ENCODE results near the gene ZFP92.
"Not testable (repeated sequence)": the region's sequence is repeated elsewhere in the genome, so short reads cannot be mapped to it uniquely, and the experiment has no call there.

ZFP92 gene, protein sequence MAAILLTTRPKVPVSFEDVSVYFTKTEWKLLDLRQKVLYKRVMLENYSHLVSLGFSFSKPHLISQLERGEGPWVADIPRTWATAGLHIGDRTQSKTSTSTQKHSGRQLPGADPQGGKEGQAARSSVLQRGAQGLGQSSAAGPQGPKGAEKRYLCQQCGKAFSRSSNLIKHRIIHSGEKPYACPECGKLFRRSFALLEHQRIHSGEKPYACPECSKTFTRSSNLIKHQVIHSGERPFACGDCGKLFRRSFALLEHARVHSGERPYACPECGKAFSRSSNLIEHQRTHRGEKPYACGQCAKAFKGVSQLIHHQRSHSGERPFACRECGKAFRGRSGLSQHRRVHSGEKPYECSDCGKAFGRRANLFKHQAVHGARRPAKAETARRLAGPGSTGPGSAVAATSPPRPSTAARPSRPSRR
- total RNA-seq = 7.4 to 12.2 reads per million in 2 experiments

DNA sequence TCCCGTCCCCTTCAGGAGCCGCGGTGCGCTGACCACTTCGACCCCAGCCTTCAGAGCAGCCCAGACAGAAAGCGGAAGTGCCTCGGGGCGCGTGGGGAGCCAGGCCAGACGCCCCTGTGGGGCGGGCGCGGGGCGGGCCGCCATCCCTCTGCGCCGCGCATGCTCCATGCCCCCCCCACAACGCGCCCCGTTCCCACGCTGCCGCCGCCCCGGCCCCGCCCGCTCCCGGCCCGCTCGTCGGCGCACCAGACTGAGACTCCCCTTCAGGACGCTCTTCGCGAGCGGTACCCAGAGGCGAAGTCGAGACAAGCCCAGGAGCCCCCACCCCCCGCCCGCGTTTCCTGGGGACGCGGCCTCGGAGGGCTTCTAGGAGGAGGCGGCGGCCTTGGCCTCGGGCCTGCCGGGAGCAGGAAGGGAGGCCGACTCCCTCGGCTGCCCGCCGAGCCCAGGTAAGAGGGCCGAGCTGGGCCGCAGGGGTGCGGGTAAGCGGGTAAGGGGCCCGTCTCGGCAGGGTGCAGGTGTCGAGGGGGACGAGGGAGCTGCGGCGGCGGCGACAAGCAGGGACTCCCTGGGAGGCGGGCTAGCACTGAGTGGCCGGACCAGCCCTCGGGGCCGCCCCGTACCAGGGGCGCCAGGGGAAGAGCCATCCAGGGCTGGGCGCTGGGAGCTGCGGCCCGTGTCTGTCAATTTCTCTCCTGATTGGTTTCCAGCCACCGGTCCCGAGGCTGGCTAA is at the start of gene ZFP92:
ZFP92 (plus strand) TSS at position 218 of the 733 bp plus-strand sequence. CDS start 6,851 bp downstream, outside the sequence.
- DNase-seq (ENCODE audit: low read depth) = no peak

DNA sequence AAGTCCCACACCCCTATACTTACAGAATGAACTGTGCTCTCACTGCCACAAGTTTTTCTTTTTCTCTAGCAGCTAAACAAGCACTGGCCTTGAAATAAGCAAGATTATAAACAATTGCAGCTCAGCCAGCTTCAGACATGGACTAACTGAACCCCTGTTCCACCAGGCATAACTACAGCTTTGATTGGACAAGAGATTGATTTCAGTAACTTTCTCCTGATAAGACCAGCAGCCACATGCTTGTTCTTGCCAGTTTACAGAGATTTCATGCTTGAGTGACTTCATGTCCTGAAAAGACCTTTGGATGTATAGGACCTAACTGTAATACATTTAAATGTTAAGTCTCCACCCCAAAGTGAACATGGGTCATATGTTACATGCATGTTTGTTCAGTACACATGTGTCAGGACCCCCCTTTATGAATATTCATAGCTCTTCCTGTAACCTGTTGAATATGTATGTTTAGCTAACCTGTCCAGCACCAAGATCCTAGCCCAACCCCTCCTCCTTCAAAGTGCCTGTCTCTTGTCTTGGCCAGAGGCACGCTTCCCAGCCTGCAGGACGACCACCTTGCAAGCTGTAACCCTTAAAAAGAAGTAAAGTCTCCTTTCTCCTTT is 49.4 kb upstream of the ZFP92 start:
- no peak for DNase-seq (ENCODE audit: low read depth)

DNA sequence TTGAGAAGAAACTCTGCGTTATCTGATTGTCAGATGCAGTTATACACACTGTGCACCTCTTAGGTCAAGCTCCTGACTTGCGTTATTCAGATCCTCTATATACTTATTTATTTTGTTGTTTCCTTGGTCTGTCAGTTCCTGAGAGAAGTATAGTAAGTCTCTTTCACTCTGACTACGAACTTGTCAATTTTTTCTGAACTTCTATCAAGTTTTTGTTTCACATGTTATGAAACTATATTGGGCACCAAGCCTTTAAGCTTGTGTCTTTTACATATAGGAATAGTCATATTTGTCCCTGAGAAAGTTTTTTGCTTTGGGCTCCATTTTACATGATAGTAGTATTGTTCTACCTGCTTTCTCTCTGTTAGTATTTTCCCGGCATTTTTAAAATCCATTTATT is 45.6 kb upstream of the ZFP92 start:
- DNase-seq (ENCODE audit: low read depth) = no peak

DNA sequence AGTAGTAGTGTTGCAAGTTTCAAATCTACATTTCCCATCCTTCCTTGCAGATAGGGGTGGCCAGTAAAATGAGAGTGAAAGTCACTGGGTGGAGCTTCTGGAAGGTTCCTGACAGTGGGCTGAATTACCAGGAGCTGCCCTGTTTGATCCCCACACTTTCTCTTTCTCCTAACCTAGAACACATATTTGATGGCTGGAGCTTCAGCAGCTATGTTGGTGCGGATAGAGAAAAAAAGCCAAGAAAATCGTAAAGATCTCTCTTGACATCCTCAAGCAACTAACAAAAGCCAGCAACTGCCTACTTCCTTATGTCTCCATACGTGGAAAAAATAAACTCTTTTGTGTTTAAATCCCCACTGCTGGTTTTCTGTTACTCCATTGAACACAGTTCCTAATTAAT is 45.2 kb upstream of the ZFP92 start:
- no peak for DNase-seq (ENCODE audit: low read depth)

DNA sequence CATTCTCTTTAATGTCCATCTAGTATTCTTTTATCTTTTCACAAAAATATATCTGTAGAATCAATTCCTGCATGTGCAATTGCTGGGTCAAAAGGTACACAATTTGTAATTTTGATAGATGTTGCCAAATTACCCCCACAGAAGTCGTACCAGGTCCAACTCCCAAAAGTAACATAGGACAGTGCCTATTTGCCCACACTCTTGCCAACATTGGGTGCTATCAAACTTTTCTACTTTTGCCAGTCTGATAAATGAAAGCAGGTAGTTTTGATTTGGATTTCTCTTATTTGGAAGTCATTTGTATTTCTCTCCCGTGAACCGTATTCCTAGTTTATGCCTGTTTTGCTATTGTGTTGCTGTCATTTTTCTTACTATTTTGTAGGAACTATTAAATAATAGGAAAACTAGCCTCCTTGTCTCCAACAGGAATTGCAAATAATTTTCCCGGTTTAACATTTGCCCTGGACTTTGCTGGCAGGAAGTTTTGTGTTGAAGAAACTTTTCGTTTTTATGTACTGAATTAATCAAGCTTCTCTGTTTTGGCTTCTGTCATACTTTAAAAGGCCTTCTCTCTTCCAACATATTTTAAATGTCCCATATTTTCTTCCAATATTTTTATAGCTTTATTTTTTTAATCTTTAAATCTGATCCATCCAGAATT is 44.3 kb upstream of the ZFP92 start:
- no peak for DNase-seq (ENCODE audit: low read depth)

DNA sequence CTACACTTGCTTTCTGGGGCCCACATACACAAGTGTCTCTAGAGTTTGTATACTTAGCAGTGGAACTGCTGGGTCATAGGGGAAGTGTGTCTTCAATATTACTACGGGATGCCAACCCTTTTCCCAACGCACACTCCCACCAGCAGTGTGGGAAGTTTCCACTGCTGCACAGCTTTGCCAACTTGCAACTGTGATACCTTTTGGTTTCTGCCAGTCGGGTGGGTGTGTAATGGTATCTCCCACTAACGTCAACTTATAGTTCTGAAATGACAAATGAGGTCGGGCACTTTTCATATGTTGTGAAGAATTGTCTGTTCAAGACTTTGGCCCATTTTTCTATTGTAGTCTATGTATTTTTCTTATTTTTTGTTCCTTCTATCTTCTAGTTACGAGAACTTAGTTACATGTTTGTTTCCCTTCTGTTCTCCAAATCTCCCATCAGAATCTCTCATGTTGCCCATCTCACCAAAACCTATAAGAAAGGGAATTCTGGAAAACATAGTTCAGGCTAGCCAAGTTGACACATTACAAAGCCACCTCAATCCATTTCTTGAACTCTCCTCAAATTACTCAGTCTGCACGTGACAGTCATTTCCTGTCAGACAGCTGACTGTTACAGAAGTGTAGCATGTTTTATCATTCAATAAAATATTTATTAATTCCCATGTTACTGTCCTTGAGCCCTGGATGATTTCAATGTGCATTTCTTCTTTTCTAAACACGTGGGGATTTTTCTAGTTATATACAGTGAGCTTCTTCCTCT is 40.8 kb upstream of the ZFP92 start:
- no peak for DNase-seq (ENCODE audit: low read depth)

DNA sequence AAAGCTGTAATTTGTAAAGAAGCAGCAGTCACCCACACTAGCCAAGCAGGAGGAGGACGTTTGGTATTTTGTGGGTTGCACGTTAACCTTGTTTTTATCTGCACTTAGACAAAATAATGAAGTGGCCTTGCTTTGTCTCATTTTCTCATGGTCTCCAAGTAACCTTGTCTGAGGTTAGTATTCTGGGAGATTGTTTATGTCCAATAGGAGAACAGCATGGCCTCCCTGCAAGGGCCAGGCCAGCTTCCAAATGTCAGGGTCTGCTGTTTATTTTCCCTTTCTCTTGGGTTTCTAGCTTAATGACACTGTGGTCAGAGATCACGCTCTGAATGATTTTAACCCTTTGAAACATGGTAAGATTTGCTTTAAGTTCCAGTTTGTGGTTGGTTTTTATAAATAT is 40.0 kb upstream of the ZFP92 start:
- DNase-seq (ENCODE audit: low read depth) = no peak

DNA sequence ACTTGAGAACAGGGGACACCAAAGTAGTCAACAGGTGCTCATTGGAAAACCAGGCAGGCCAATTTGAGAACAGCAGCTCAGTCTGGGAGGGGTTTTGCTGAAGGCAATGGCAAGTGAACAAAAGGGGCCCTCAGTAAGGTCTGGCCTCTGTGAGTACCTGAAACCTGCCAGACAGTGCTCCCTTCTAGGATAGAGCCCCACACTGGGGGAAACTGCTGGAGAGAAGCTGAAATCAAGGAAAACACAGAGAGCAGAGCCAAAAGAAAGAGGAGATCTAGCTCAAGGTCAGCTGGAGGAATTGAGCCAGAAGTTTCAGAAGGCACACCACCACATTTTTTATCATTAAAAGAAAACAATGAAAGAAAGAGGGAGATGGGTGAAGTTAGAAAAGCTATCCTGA is 38.3 kb upstream of the ZFP92 start:
- no peak for DNase-seq (ENCODE audit: low read depth)

DNA sequence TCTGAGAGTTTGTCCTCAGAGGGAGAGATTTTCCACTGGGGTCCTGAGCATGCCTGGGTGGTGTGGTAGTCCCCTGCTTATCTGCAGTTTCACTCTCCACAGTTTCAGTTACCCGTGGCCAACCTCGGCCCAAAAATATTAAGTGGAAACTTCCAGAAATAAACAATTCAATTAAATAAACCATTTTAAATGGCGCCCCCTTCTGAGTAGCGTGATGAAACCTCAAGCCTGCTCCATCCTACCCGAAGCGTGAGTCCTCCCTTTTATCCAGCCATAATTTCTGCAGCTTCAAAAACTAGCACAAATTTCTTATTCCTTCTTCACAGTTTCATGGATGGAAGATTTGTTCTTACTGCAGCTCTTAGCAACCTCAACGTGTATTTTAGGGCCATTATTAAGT is 36.8 kb upstream of the ZFP92 start:
- no peak for DNase-seq (ENCODE audit: low read depth)

DNA sequence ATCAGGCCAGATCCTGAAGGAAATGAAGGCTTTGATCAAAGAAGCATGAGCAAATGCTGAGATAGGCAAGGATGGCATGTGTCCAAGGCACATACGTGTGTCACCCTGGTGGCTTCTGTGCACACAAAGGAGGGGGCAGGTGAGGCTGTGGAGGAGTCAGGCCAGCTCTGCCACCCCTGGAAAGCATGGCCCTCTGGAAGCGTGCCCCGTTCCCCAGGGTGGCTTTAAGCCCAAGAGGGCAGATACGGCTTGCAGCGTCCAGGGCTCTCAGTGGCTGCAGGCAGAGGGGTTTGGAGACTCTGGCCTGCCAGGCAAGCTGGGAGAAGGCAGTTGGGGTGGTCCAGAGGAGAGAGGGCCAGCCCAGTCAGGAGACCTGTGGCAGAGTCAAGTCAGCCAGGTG is 35.7 kb upstream of the ZFP92 start:
- DNase-seq (ENCODE audit: low read depth) = no peak

DNA sequence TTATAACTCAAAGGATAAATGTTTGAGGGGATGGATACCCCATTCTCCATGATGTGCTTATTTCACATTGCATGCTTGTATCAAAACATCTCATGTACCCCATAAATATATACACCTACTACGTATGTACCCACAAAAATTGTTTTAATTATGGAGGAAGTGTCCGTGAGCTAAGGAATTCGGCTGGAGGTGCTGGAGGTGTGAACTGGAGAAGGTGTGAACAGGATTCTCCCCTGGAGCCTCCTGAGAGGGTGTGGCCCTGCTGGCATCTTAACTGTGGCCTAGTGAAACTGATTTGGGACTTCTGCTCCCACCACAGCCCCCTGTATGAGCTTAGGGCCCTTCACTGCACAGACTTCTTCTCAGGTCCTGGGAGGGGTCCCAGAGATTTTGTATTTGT is 33.5 kb upstream of the ZFP92 start:
- no peak for DNase-seq (ENCODE audit: low read depth)

DNA sequence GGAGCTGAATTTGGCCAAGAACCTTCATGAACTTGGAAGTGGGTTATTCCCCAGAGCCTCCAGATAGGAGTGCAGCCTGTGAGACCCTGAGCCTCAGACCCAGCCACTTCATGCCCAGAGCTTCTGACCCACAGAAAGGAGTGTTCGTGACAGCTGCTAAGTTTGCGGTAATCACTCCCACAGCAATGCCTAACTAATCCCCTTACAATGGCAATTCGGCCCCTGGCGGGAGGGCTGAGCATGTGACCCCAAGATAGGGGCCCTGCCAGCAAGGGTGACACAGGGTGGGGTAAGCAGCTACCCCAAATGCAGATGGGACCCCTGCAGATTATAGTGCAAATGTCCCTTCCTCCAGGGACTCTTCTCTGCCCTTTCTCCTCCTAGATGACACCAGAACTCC is 32.7 kb upstream of the ZFP92 start:
- no peak for DNase-seq (ENCODE audit: low read depth)

DNA sequence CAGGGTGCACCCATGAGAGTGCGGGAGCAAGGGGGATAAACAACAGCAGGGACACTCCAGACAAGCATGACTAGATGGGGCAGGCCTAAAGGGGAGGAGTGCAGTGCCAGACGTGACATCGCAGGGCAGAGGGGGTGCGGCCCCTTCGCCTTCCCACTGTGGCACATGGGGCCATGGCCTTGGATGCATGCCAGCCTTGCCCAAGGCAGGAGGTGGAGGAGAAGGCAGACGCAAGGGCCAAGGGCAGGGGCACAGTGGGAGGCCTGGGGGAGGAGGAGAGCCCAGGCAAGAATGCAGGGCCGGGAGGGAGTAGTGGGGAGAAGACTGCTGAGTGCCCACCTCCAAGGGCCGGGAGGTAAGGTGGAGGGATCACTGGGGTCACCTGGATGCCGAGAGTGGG is 31.8 kb upstream of the ZFP92 start:
- no peak for DNase-seq (ENCODE audit: low read depth)

DNA sequence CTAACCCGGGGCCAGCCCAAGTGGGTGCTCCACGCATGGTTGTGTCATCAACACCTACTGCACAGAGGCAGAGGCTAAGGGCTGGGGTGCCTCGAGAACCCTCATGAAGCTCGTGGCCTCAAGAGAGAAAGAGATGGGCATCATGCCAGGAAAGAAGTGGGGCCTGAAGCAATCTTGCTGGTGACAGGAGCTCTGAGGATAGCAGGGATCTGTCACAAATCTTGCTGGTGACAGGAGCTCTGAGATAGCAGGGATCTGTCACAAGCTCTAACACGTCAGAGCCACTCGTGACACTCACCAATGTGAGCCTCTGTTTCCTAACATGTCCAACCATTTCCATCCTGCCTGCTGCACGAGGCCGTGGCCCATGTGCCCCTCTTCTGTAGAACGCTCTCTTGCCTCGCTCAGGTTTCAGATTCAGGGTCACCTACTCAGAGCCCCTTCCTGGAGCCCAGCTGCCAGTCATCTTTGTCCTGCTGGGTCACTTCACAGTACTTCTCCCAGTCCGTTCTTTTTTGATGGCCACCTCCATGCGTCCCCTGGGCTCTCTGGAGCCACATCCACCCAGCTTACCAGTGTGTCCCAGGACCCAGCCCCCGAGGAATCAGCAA is 31.2 kb upstream of the ZFP92 start:
- DNase-seq (ENCODE audit: low read depth) = no peak

DNA sequence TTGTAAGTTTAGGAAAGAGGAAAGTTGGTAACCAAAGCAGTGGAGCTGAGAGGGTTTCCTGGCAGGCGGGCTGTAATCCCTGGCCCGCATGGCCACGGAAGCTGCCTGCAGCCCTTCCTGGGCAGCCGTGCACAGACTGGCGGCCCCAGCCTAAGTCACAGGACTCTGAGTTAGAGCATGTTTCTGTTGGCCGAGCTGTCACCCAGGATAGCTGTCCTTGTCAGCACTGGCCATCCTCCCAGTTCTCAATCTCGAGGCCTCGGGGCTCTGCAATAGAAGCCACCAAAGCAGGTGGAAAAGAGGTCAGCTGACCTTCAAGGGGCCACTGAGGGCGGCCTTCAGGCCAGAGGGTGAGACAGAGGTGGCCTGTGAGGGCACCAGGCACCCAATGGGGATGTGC is 30.6 kb upstream of the ZFP92 start:
- DNase-seq (ENCODE audit: low read depth) = no peak

DNA sequence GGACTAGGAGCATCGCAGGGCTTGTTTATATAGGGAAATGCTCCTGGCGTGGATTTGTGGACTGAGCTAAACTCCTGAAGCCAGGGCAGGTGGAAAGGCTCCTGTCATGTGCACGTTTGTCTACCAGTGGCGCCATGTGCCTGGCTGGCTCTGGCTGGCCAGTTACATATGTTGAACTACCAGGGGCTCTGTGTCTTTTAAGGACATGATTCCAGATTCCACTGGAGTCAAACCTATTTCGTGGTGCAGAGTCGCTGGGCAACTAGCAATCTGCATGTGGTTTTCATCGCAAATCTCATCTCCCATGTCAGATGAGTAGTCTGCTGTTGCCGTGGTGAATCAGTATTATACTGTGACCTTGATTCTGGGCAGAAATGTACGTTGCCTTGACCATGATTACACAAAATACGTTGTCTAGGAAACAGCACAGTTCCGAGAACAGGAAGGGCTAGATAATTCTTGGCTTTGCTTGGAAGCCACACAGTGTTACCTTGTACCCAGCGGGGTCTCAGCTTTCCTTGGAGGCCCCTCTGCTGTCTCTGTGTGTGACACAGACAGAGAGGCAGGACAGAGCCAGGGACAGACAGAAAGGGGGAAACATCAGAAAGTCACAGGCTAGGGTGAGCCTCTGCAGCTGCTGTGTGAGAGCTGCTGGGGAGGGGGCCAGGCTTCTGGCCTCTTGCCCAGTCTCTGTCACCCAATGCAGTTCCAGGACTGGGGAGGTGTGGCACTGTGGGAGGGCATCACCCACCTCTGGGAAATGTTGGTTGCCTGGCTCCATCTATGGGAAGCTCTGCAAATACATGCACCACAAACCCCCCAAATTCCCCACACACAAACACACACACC is 29.4 kb upstream of the ZFP92 start:
- DNase-seq (ENCODE audit: low read depth) = no peak

DNA sequence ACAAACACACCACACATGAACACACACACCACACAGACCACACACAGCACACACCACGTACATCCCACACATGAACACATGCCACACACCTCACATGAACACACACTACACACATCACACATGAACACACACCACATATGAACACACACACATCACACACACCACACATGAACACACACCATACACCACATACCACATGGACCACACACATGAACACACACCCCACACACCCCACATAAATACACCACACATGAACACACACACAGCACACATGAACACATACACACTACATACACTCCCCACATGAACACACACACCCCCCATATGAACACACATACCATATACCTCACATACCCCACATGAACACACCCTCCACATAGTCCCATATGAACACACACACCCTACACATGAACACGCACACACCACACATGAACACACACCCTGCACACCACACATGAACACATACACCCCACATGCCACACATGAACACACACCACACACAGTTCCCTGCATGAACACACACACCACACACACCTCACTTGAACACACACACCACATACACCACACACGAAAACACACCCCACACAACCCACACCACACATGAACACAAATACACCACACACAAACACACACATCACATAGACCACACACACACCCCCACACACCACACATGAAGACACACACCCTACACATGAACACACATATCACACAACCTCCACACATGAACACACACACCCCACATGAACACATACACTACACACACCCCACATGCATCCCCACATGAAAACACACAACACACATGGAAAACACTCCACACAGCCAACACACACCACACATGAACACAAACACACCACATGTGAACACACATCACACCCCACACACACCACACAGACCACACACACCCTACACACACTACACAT is 28.4 kb upstream of the ZFP92 start:
- no peak for DNase-seq (ENCODE audit: low read depth)

DNA sequence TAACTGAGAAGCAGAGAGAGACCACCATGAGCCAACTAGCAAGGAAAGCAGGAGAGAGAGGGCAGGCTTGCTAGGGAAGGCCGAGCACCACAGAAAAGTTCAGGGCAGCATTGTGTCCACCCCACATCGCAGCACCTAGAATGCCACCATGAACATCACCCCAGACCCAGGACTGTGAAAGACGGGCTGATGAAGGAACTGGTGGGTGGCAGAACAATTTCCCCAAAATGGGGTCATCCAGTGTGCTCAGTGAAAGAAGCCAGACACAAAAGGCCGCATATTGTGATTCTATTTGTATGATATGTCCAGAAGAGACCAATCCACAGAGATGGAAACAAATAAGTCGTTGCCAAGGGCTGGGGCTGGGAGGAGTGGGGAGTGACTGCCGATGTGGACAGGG is 26.9 kb upstream of the ZFP92 start:
- no peak for DNase-seq (ENCODE audit: low read depth)

DNA sequence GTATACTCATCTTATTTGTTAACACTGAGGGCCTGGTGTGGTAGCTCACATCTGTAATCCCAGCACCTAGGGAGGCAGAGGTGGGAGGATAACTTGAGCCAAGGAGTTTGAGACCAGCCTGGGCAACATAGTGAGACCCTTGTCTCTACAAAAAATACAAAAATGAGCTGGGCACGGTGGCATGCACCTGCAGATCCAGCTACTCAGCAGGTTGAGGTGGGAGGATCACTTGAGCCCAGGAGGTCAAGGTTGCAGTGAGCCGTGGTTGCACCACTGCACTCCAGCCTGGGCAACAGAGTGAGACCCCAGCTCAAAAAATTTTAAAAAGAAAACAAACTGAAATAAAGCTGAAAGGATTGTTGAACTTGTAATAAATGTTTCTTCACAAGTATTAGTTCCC is 26.3 kb upstream of the ZFP92 start:
- DNase-seq (ENCODE audit: low read depth) = not testable (repeated sequence)

Data from T follicular helper cell (primary cell).